ENCODE measurements around the gene CTU2.

GRCh38 chr16:88731699-88732098 lies 25.4 kb downstream of the CTU2 start:
- TF ChIP-seq TAF1 (IDR thresholded peaks at IDR 0.05; ENCODE audit: low read depth) (no peak), EP300 (IDR thresholded peaks at IDR 0.05; ENCODE audit: borderline replicate concordance) (no peak), FOXM1 (IDR thresholded peaks at IDR 0.05; ENCODE audit: borderline replicate concordance, low read depth) (no peak), RAD21 (IDR thresholded peaks at IDR 0.05; ENCODE audit: low read depth) (no peak), ZBTB7A (IDR thresholded peaks at IDR 0.05; ENCODE audit: low read depth) (no peak), YY1 (IDR thresholded peaks at IDR 0.05; ENCODE audit: low read depth) (no peak), USF1 (IDR thresholded peaks at IDR 0.05) (no peak), EGR1 (IDR thresholded peaks at IDR 0.05) (no peak)
- TF ChIP-seq, protein P1, sequence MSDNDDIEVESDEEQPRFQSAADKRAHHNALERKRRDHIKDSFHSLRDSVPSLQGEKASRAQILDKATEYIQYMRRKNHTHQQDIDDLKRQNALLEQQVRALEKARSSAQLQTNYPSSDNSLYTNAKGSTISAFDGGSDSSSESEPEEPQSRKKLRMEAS (IDR thresholded peaks at IDR 0.05) = no peak

Measured in Ishikawa (cell line).